ENCODE data around the gene MCOLN2.

MCOLN2 gene

GRCh38 chr1:84985365-84985764 lies 11.5 kb downstream of the MCOLN2 start:
- no peak for DNase-seq (ENCODE audit: low spot score)

- no peak for DNase-seq (ENCODE audit: low spot score)
Measured at GRCh38 chr1:84982395-84982794, 14.5 kb downstream of the MCOLN2 start.

- DNase-seq (ENCODE audit: low spot score): no peak
Measured at GRCh38 chr1:84975035-84975434, 21.9 kb downstream of the MCOLN2 start.

GRCh38 chr1:84973498-84974334 lies 23.2 kb downstream of the MCOLN2 start:
- DNase-seq (ENCODE audit: low spot score): no peak

GRCh38 chr1:84972377-84972987 lies 24.4 kb downstream of the MCOLN2 start:
- no peak for DNase-seq (ENCODE audit: low spot score)

- no peak for DNase-seq (ENCODE audit: low spot score)
Measured at GRCh38 chr1:84971957-84972356, 25.0 kb downstream of the MCOLN2 start.

GRCh38 chr1:84969489-84970250 lies 27.2 kb downstream of the MCOLN2 start:
- no peak for DNase-seq (ENCODE audit: low spot score)

GRCh38 chr1:84968865-84969264 lies 28.0 kb downstream of the MCOLN2 start:
- no peak for DNase-seq (ENCODE audit: low spot score)

GRCh38 chr1:84968101-84968500 lies 28.8 kb downstream of the MCOLN2 start:
- no peak for DNase-seq (ENCODE audit: low spot score)

- no peak for DNase-seq (ENCODE audit: low spot score)
Measured at GRCh38 chr1:84967666-84968065, 29.2 kb downstream of the MCOLN2 start.

- no peak for DNase-seq (ENCODE audit: low spot score)
Measured at GRCh38 chr1:84963021-84963420, 33.9 kb downstream of the MCOLN2 start.

- DNase-seq (ENCODE audit: low spot score): no peak
Measured at GRCh38 chr1:84961316-84961715, 35.6 kb downstream of the MCOLN2 start.

- no peak for DNase-seq (ENCODE audit: low spot score)
Measured at GRCh38 chr1:84960371-84960770, 36.5 kb downstream of the MCOLN2 start.

GRCh38 chr1:84959294-84959693 lies 37.6 kb downstream of the MCOLN2 start:
- DNase-seq (ENCODE audit: low spot score): no peak

GRCh38 chr1:84957966-84958365 lies 38.9 kb downstream of the MCOLN2 start:
- DNase-seq (ENCODE audit: low spot score): no peak

GRCh38 chr1:84956655-84957054 lies 40.3 kb downstream of the MCOLN2 start:
- DNase-seq (ENCODE audit: low spot score): no peak

- DNase-seq (ENCODE audit: low spot score): no peak
Measured at GRCh38 chr1:84956097-84956496, 40.8 kb downstream of the MCOLN2 start.

- DNase-seq (ENCODE audit: low spot score): no peak
Measured at GRCh38 chr1:84949664-84950063, 47.2 kb downstream of the MCOLN2 start.

- DNase-seq (ENCODE audit: low spot score): no peak
Measured at GRCh38 chr1:84947536-84948410, 49.1 kb downstream of the MCOLN2 start.

GRCh38 chr1:84946631-84947030 lies 50.3 kb downstream of the MCOLN2 start:
- no peak for DNase-seq (ENCODE audit: low spot score)

- peak; percentile 89 for DNase-seq (ENCODE audit: low spot score)
Measured at GRCh38 chr1:84944767-84945486, 52.0 kb downstream of the MCOLN2 start.

Measured in CD4-positive, alpha-beta T cell treated with Interleukin-6 at 100 ng/mL for 8 hours (primary cell).